HG03457 (cell line): ENCODE results near the gene THRSP.
"Not testable (repeated sequence)": the region's sequence is repeated elsewhere in the genome, so short reads cannot be mapped to it uniquely, and the experiment has no call there.

Experiments
- ATAC-seq: cut with Tn5 transposase; IDR thresholded peaks from one replicate; pipeline ENCODE4 v1.9.1; 2021; ENCODE audit warnings: moderate number of reproducible peaks; ENCODE audit not compliant: unreplicated experiment

Gene THRSP

DNA sequence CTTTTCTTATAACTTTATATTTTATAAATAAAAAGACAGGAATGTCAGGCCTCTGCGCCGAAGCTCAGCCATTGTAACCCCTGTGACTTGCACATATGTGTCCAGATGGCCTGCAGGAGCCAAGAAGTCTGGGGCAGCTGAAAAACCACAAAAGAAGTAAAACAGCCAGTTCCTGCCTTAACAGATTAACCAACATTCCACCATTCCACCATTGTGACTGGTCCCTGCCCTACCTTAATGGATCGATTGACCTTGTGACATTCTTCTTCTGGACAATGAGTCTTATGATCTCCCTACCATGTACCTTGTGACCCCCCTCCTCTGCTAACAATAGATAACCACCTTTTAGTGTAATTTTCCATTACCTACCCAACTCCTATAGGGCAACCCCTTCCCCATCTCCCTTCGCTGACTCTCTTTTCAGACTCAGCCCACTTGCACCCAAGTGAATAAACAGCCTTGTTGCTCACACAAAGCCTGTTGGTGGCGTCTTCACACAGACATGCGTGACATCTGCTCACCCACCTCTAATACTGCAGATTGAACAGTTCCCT is 22.9 kb downstream of the THRSP start:
- not testable (repeated sequence) for ATAC-seq

DNA sequence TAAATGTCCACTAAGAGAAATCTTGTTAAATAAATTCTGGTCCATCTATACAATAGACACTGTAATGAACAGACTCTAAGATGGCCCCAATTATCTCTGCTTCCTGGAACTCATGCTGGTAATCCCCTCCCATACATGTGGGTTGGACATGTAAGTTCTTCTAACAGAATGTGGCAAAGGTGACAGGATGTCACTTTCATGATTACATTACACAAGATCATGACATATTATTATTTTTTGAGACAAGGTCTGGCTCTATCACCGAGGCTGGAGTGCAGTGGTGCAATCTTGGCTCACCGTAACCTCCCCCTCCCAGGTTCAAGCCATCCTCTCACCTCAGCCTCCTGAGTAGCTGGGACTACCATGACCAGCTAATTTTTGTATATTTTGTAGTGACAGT is 30.6 kb downstream of the THRSP start:
- ATAC-seq, result no peak

DNA sequence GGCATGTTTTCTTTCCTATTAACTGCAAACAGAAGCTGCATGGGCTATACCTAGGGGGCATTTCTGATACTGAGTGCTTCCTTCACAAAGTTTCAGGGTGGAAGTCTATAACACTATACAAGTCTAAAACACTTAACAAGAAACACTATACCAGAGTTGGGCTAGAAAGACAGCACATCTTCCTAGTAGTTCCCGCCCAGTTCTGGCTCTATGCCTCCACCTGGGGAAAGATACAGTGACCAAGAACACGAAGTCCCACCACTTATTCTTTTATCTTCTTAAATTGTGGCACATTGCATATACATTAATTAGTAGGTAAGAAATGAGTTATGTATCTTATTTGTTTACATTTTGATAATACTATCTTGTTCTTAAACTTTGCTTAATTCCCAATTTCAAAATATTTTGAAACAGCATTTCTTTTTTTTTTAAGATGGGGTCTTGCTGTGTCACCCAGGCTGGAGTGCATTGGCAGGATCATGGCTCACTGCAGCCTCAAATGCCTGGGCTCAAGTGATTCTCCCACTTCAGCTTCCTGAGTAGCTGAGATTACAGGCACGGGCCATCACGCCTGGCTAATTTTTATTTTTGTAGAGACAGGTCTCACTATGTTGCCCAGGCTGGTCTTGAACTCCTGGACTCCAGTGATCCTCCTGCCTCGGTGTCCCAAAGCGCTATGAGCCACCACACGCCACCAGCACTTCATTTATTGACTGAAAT is 34.2 kb downstream of the THRSP start:
- ATAC-seq, result no peak

DNA sequence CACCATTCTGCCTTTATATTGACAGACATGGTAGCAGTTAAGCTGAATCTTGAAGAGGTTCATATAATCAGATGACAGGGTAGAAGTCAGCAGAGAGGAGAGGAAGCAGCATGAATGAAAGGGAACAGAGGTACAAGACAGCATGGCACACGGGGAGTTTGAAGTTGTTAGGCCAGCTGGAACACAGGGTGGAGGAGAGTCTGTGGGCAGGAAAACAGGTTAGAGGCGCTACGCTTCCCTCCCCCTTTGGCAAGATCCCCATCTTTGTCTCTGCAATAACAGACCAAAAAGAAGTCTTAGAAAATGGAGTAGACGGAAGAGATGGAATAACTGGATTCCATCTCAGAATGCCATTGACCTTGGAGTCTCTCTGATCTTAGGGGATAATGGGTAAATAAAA is 36.0 kb downstream of the THRSP start:
- ATAC-seq, result no peak

DNA sequence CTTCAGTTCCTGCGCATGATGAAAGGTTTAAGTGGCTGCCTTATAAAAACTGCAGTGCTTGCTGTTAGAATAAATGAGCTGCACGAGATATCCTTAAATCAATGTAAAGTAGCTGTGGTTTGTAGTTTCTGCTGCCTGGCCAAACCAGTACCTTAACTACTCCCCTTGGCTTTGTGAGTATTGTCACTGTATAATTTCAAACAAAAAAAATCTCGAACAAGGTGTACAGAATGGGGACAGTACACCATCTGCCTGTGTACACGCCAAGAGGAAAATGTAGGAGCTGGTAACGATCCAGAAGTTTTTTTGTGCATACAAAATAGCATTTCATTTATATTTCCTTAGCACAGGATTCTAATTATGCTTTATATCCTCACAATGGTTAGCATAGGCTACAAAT is 36.6 kb downstream of the THRSP start:
- ATAC-seq, result no peak

DNA sequence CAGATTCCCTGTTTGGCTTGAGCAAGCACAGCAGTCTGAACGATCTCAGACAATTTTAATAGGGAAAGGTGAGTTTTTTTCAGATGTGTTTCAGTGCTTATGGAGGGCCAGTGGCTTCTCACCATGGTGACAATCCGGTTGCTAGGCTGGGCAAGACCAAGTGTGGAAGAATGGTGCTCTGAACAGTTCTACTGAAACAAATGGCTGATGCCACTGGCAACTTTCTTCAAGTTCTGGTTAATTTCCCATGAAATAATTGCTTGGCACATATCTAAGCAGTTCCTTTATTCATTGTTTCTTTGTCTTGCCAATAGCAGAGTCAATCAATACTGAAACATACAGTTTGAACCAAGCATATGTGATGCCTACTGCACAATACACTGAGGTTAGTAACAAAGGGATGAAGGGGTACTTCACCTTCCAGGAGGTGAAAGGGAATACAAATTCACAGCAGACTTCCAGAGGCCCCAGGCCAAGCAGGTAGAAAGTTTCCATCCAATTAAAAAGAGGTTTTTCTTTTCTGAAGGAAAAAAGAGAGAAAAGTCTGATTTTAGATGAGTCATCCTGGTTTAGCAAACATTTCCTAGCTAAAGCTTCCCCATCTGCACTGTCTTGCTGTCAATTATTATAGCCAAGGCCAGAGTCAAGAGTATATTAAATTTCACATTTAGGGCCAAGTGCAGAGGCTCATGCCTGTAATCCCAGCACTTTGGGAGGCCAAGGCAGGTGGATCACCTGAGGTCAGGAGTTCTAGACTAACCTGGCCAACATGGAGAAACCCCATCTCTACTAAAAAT is 37.2 kb downstream of the THRSP start:
- ATAC-seq, result no peak

DNA sequence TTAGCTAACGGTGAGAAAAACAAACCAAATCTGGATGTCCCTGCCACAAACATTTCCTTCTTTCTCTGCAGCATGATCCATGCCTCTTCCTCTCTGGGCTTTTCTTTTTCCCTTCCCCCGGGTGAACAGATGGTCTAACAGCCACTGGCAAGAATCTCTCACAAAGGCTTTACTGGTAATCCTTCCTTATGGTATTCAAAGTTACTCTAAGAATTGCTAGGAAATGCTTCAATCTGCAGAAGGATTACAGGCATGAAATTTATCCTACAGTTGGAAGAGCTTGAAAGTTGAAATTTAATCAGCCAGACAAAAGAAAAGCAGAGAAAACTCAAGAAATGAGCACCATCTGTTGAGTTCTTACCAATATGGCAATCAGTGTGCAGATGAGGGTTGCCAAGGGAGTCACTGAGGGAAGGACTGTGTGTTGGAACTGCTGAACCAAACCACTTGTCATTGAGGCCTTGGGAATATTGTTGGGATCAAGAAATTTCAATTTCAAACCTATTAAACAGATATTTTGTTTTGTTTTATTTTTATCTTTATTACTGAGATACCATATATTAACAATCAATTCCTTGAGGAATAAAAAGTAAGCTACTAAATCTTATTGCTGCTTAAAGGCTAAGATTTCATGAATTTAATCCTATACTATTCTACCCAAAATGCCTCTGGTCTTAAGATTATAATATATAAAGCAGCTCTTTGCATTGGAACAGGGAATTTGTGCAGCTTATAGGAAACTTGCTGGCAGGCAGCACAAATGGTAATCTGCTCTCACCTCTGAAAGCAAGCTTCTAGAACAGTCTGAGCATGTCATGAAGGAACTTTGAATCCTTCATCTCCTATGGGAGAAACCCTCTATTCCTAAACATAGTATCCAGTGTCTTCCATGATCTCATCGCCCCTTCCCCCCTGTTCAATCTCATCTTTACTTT is 45.7 kb downstream of the THRSP start:
- no peak for ATAC-seq

DNA sequence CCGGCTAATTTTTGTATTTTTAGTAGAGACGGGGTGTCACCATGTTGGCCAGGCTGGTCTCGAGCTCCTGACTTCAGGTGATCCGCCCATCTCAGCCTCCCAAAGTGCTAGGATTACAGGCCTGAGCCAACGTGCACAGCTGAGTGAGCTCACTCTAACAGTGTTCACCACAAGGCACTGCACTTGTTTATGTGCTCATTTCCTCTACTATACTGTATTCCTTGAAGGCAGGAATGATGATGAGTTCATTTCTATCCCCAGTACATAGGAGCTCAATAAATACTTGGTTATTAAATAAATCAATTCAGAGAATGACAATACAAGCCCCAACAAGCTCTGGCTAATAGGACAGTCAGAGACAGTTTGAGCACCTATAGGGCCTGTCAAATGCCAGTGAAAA is 46.7 kb downstream of the THRSP start:
- ATAC-seq, result no peak

DNA sequence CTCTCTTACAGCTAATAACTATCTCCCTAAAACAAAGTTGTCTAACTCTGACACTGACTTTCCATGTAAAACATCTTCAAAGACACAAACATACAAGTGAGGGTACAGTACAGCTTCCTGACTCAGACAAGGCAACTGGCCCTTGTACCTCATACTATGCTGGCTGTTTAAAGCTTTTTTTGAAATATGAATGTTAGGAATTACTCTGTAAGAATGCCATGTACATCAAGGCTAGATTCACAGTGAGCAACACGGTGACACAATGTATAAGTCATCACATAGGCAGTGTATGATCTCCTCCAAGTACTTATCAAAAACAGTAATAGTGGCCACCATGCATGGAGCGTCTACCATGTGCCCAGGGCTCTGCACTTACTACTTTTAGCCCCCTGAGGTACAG is 47.2 kb downstream of the THRSP start:
- ATAC-seq, result no peak

DNA sequence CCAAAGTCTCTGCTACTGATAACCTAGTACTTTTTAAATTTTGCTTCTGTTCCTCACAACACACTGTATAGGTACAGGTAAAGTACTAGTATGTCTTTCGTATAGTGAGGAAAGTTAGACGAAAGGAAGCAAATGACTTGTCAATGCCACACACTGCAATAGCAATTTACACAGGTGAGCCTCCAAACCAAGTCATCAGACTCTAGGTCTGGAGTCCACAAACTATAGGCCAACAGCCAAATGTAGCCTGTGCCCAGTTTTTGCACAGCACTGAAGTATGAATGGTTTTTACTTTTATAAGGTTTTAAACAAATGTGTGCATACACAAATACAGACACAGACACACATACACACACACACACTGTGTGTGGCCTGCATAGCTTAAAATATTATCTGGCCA is 47.6 kb downstream of the THRSP start:
- ATAC-seq, result no peak

DNA sequence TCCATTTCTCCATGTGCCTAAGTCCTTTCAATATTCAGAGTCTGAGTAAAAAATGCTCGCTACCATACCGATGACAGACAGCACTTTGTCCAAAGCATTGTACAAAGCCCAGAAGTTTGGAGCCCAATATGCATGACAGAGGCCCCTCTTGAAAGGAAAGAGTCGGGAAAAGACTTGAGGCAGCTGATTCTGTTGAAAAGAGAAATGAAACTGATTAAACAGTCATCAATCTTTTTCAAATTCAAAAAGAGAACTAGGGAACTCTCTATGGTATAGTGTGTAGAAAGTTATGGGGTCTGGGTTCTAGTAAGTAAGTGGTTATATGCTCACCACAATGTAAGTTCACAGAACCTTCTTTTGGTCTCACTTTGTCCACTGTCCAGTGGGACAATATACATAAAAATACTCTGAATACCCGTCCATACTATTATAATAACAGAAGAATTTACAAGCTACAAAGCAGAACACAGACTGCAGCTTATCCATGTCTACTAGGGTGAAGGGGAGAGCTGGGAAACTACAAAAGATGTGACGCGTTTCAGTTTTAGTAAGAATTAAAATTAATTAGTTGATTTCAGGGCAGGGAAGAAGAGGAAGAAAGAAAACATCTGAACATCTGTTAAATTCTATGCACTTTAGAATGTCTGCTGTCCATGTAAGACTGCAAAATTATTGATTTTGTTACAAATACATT is 49.1 kb downstream of the THRSP start:
- ATAC-seq, result no peak
